8988T (cell line): ENCODE data around the gene STX4.

Source experiments
- DNase-seq: peaks from one replicate; pipeline ENCODE4 v3.0.0; 2011

Gene STX4

GRCh38 chr16:31085411-31085810 lies 52.1 kb downstream of the STX4 start:
- DNase-seq: no peak

GRCh38 chr16:31085873-31086628 lies 52.7 kb downstream of the STX4 start:
- no peak for DNase-seq

- no peak for DNase-seq
Measured at GRCh38 chr16:31086629-31086906, 53.2 kb downstream of the STX4 start.

- no peak for DNase-seq
Measured at GRCh38 chr16:31087481-31087880, 54.1 kb downstream of the STX4 start.

GRCh38 chr16:31087971-31088370 lies 54.6 kb downstream of the STX4 start:
- DNase-seq: no peak

GRCh38 chr16:31088459-31089183 lies 55.3 kb downstream of the STX4 start, which contains the start of gene PRSS53:
Gene PRSS53, minus strand, starts transcription at chr16:31088943. Its CDS starts 134 bp downstream, at chr16:31088809.
- no peak for DNase-seq

- DNase-seq: no peak
Measured at GRCh38 chr16:31089199-31089598, 55.8 kb downstream of the STX4 start.
